ENCODE data around the gene KDM4B. TPM values are rescaled to one million over a fixed set of nuclear protein-coding genes. Genes with fewer than 3 reads are reported as not detected.

KDM4B gene
- total RNA-seq, 4 donors from 2014 or later, result 29.2 to 43.8 (median 38.7) TPM

- no peak for ATAC-seq
- WGBS, 2 donors (ENCODE audit: low coverage in 1 of 2), result 74 to 79% methylated on average over 11 to 12 of the region's 12 CpGs
- Histone ChIP-seq H3K27me3 (no peaks in the 10 kb centered on the region), H3K27ac (no peak overlapping the region), H3K36me3 (no peaks in the 10 kb centered on the region), H3K4me1 (no peaks in the 10 kb centered on the region), H3K4me3 (no peak overlapping the region), H3K9me3 (no peaks in the 10 kb centered on the region)
- TF ChIP-seq, protein P1, sequence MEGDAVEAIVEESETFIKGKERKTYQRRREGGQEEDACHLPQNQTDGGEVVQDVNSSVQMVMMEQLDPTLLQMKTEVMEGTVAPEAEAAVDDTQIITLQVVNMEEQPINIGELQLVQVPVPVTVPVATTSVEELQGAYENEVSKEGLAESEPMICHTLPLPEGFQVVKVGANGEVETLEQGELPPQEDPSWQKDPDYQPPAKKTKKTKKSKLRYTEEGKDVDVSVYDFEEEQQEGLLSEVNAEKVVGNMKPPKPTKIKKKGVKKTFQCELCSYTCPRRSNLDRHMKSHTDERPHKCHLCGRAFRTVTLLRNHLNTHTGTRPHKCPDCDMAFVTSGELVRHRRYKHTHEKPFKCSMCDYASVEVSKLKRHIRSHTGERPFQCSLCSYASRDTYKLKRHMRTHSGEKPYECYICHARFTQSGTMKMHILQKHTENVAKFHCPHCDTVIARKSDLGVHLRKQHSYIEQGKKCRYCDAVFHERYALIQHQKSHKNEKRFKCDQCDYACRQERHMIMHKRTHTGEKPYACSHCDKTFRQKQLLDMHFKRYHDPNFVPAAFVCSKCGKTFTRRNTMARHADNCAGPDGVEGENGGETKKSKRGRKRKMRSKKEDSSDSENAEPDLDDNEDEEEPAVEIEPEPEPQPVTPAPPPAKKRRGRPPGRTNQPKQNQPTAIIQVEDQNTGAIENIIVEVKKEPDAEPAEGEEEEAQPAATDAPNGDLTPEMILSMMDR (IDR thresholded peaks at IDR 0.05), result no peak
- TF ChIP-seq POLR2AphosphoS5 (IDR thresholded peaks at IDR 0.05) (no peak), POLR2A (IDR thresholded peaks at IDR 0.05) (no peak), EP300 (IDR thresholded peaks at IDR 0.05) (no peak)
Observed at GRCh38 chr19:5173993-5174392, 205.1 kb downstream of the KDM4B start.

- Histone ChIP-seq H3K27ac (no peak overlapping the region), H3K9me3 (no peaks in the 10 kb centered on the region), H3K4me3 (no peak overlapping the region), H3K4me1 (no peaks in the 10 kb centered on the region), H3K27me3 (no peaks in the 10 kb centered on the region), H3K36me3 (no peaks in the 10 kb centered on the region)
- TF ChIP-seq, protein P1 (IDR thresholded peaks at IDR 0.05), result no peak
- TF ChIP-seq EP300 (IDR thresholded peaks at IDR 0.05) (no peak), POLR2AphosphoS5 (IDR thresholded peaks at IDR 0.05) (no peak), POLR2A (IDR thresholded peaks at IDR 0.05) (no peak)
- 76% methylated on average over 16 to 18 of the region's 19 CpGs for WGBS, 2 donors (ENCODE audit: low coverage in 1 of 2)
- ATAC-seq, result no peak
Observed at GRCh38 chr19:5177745-5178450, 209.0 kb downstream of the KDM4B start.

DNA sequence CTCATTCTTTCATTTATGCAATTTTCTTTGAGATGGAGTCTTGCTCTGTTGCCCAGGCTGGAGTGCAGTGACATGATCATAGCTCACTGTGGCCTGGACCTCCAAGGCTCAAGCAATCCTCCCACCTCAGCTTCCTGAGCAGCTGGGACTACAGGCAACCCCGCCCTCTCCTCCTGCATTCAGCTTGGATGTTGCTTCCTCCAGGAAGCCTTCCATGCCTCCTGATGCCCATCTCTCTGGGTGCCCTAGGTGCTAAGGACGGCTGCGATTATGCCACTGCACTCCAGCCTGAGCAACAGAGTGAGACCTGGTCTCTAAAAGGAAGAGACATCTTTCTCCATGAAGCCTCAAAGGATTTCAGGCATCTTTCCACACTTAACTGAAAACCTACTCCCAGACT is 209.9 kb downstream of the KDM4B start:
- 100% methylated on average over 1 of the region's 3 CpGs; no CpG with 5 or more reads in 1 of the 2 donors for WGBS, 2 donors (ENCODE audit: low coverage in 1 of 2)
- Histone ChIP-seq H3K4me3 (no peak overlapping the region), H3K9me3 (no peaks in the 10 kb centered on the region), H3K27ac (no peak overlapping the region), H3K27me3 (no peaks in the 10 kb centered on the region), H3K4me1 (no peaks in the 10 kb centered on the region), H3K36me3 (no peaks in the 10 kb centered on the region)
- TF ChIP-seq POLR2AphosphoS5 (IDR thresholded peaks at IDR 0.05), result no peak
- no peak for TF ChIP-seq POLR2A (IDR thresholded peaks at IDR 0.05)
- TF ChIP-seq, protein P1 (IDR thresholded peaks at IDR 0.05), result no peak
- TF ChIP-seq EP300 (IDR thresholded peaks at IDR 0.05), result no peak
- ATAC-seq, result no peak

DNA sequence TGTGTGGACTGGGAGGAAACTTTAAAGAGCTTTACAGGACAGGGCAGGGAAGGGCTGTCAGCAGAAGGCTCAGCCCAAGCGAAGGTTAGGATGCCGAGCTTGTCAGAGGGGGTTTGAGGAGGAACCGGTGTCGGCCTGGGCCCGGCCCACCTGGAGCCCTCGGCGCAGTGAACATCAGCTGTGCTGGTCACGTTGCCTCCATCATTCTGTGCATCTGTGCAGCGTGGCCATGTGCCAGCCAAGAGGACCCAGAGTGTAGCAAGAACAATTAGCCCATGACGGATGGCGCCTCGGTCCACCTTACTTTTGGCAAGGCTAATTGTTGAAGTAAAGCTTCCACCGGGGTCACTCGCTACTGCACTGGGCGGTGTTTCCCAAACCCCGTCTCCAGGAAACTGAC is 210.3 kb downstream of the KDM4B start:
- no peak for TF ChIP-seq POLR2A (IDR thresholded peaks at IDR 0.05)
- TF ChIP-seq POLR2AphosphoS5 (IDR thresholded peaks at IDR 0.05), result no peak
- TF ChIP-seq, protein P1 (IDR thresholded peaks at IDR 0.05), result no peak
- TF ChIP-seq EP300 (IDR thresholded peaks at IDR 0.05), result no peak
- H3K4me3 ChIP-seq, result no peak overlapping the region
- no peaks in the 10 kb centered on the region for H3K27me3 ChIP-seq
- ATAC-seq, result no peak
- H3K36me3 ChIP-seq, result no peaks in the 10 kb centered on the region
- H3K27ac ChIP-seq, result no peak overlapping the region
- 80% methylated on average over 1 to 7 of the region's 16 CpGs for WGBS, 2 donors (ENCODE audit: low coverage in 1 of 2)
- no peaks in the 10 kb centered on the region for H3K4me1 ChIP-seq
- H3K9me3 ChIP-seq, result no peaks in the 10 kb centered on the region

GRCh38 chr19:5181329-5181728 is 212.4 kb downstream of the KDM4B start:
- Histone ChIP-seq H3K4me3 (no peak overlapping the region), H3K36me3 (no peaks in the 10 kb centered on the region), H3K27me3 (no peaks in the 10 kb centered on the region), H3K9me3 (no peaks in the 10 kb centered on the region), H3K4me1 (no peaks in the 10 kb centered on the region), H3K27ac (no peak overlapping the region)
- TF ChIP-seq, protein P1 (IDR thresholded peaks at IDR 0.05), result no peak
- no peak for TF ChIP-seq POLR2A (IDR thresholded peaks at IDR 0.05)
- TF ChIP-seq POLR2AphosphoS5 (IDR thresholded peaks at IDR 0.05), result no peak
- no peak for TF ChIP-seq EP300 (IDR thresholded peaks at IDR 0.05)
- ATAC-seq, result no peak
- 80 to 95% methylated on average over 2 of the region's 2 CpGs for WGBS, 2 donors (ENCODE audit: low coverage in 1 of 2)

All from gastroesophageal sphincter (tissue), 4 donors.